SK-N-SH (cell line): ENCODE data around the gene TIMM17A.

ENCODE experiments used
- CTCF ChIP-seq: fragments of 200-600 bp; sonication (generic); IDR thresholded peaks from 2 replicates; pipeline ENCODE4 v1.6.1; 2017; ENCODE audit warnings: antibody characterized with exemption, mild to moderate bottlenecking, moderate library complexity
- GABPA ChIP-seq: IDR thresholded peaks from 2 replicates; pipeline ENCODE4 v1.4.0; 2012; ENCODE audit warnings: low read depth, mild to moderate bottlenecking
- MEF2A ChIP-seq: IDR thresholded peaks from 2 replicates; pipeline ENCODE4 v1.4.0; 2012; ENCODE audit warnings: low read depth, borderline replicate concordance
- USF2 ChIP-seq: fragments of 150-350 bp; IDR thresholded peaks from 2 replicates; pipeline ENCODE4 v1.6.1; 2017; ENCODE audit warnings: antibody characterized with exemption, low read length, low read depth, borderline replicate concordance

- no peak for TF ChIP-seq USF2
- TF ChIP-seq CTCF: no peak
- no peak for TF ChIP-seq MEF2A
- no peak for TF ChIP-seq GABPA
Observed at GRCh38 chr1:201988601-201989000, 33.3 kb downstream of the TIMM17A start.
